ENCODE data around the gene SYN1. TPM values are rescaled to one million over a fixed set of nuclear protein-coding genes. Genes with fewer than 3 reads are reported as not detected.

The SYN1 gene
- total RNA-seq, 4 donors from 2014 or later = 0.27 TPM; not detected in 2

GRCh38 chrX:47623540-47624027 is 3.9 kb upstream of the SYN1 start:
- Histone ChIP-seq H3K4me1 (peaks cover 0 to 18% (median 0%) of the 10 kb centered on the region in 3 donors), H3K27me3 (peaks cover 13% of the 10 kb centered on the region), H3K4me3 (peak overlapping the region in 1 of 2 donors; percentile 24), H3K9me3 (no peaks in the 10 kb centered on the region), H3K27ac (no peak overlapping the region), H3K36me3 (no peaks in the 10 kb centered on the region)
- no peak for ATAC-seq
- TF ChIP-seq CTCF (IDR thresholded peaks at IDR 0.05) (no peak), EP300 (IDR thresholded peaks at IDR 0.05) (no peak), POLR2AphosphoS5 (IDR thresholded peaks at IDR 0.05) (no peak), POLR2A (IDR thresholded peaks at IDR 0.05) (no peak)
- WGBS, 2 donors (ENCODE audit: low coverage in 1 of 2) = 0 to 30% methylated on average over 1 to 14 of the region's 35 CpGs

GRCh38 chrX:47621851-47622250 is 2.2 kb upstream of the SYN1 start:
- no peaks in the 10 kb centered on the region for H3K9me3 ChIP-seq
- 60 to 84% methylated on average over 1 to 5 of the region's 6 CpGs for WGBS, 2 donors (ENCODE audit: low coverage in 1 of 2)
- no peaks in the 10 kb centered on the region for H3K36me3 ChIP-seq
- no peak overlapping the region for H3K27ac ChIP-seq
- TF ChIP-seq CTCF (IDR thresholded peaks at IDR 0.05) = no peak
- TF ChIP-seq POLR2A (IDR thresholded peaks at IDR 0.05) = no peak
- TF ChIP-seq POLR2AphosphoS5 (IDR thresholded peaks at IDR 0.05) = no peak
- no peak for TF ChIP-seq EP300 (IDR thresholded peaks at IDR 0.05)
- ATAC-seq = no peak
- H3K27me3 ChIP-seq = peaks cover 13% of the 10 kb centered on the region
- H3K4me3 ChIP-seq = no peak overlapping the region
- H3K4me1 ChIP-seq = peaks cover 0 to 18% (median 0%) of the 10 kb centered on the region in 3 donors

DNA sequence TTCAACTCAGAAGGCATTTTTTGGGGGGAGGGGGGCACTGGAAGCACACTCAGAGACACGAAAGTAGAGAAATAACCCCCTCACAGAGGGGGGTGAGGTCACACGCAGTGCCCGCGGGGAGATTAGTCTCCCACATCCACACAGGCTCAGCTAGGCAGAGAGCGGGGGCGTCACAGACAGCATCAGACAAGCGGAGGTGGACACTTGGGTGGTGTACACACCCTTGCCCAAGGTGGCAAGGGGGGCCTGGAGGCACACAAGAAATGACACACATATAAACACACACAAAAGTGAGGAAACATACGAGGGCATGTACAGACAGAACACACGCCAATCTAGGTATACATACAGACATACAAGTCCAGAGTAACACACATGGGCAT is 637 bp upstream of the SYN1 start:
- Histone ChIP-seq H3K27me3 (peaks cover 13% of the 10 kb centered on the region), H3K9me3 (no peaks in the 10 kb centered on the region), H3K27ac (no peak overlapping the region), H3K4me3 (no peak overlapping the region), H3K36me3 (no peaks in the 10 kb centered on the region), H3K4me1 (peaks cover 0 to 18% (median 0%) of the 10 kb centered on the region in 3 donors)
- 79% methylated on average over 3 of the region's 9 CpGs; no CpG with 5 or more reads in 1 of the 2 donors for WGBS, 2 donors (ENCODE audit: low coverage in 1 of 2)
- TF ChIP-seq CTCF (IDR thresholded peaks at IDR 0.05) (no peak), POLR2AphosphoS5 (IDR thresholded peaks at IDR 0.05) (no peak), EP300 (IDR thresholded peaks at IDR 0.05) (no peak), POLR2A (IDR thresholded peaks at IDR 0.05) (no peak)
- ATAC-seq = no peak

GRCh38 chrX:47618923-47619485 is 653 bp downstream of the SYN1 start:
- Histone ChIP-seq H3K36me3 (no peaks in the 10 kb centered on the region), H3K4me1 (peaks cover 0 to 18% (median 0%) of the 10 kb centered on the region in 3 donors), H3K27me3 (peaks cover 13% of the 10 kb centered on the region), H3K27ac (no peak overlapping the region), H3K9me3 (no peaks in the 10 kb centered on the region), H3K4me3 (peak overlapping the region in 1 of 2 donors; percentile 39)
- TF ChIP-seq POLR2A (IDR thresholded peaks at IDR 0.05) = no peak
- no peak for TF ChIP-seq POLR2AphosphoS5 (IDR thresholded peaks at IDR 0.05)
- TF ChIP-seq EP300 (IDR thresholded peaks at IDR 0.05) = no peak
- TF ChIP-seq CTCF (IDR thresholded peaks at IDR 0.05) = no peak
- WGBS, 2 donors (ENCODE audit: low coverage in 1 of 2) = 49 to 72% methylated on average over 4 to 6 of the region's 32 CpGs
- no peak for ATAC-seq

- no peak overlapping the region for H3K4me3 ChIP-seq
- H3K27ac ChIP-seq = no peak overlapping the region
- H3K9me3 ChIP-seq = no peaks in the 10 kb centered on the region
- WGBS, 2 donors (ENCODE audit: low coverage in 1 of 2) = 71 to 100% methylated on average over 1 of the region's 5 CpGs
- no peak for ATAC-seq
- H3K4me1 ChIP-seq = peaks cover 0 to 5% (median 0%) of the 10 kb centered on the region in 3 donors
- H3K36me3 ChIP-seq = no peaks in the 10 kb centered on the region
- TF ChIP-seq EP300 (IDR thresholded peaks at IDR 0.05) (no peak), POLR2A (IDR thresholded peaks at IDR 0.05) (no peak), POLR2AphosphoS5 (IDR thresholded peaks at IDR 0.05) (no peak), CTCF (IDR thresholded peaks at IDR 0.05) (no peak)
- peaks cover 6% of the 10 kb centered on the region for H3K27me3 ChIP-seq
Observed at GRCh38 chrX:47614618-47615017, 5.0 kb downstream of the SYN1 start.
